GM18870 (cell line): ENCODE data around the gene TNFAIP8L1.
"Not testable (repeated sequence)": the region's sequence is repeated elsewhere in the genome, so short reads cannot be mapped to it uniquely, and the experiment has no call there.

Experiments
- ATAC-seq: cut with Tn5 transposase; IDR thresholded peaks from one replicate; pipeline ENCODE4 v1.9.1; 2021; ENCODE audit warnings: moderate library complexity; ENCODE audit not compliant: unreplicated experiment

Gene TNFAIP8L1

GRCh38 chr19:4638828-4639530 lies at the start of gene TNFAIP8L1:
TSS of gene TNFAIP8L1 (plus strand) at chr19:4639516. CDS start at chr19:4651870, 12,354 bp downstream.
- peak; percentile 68 for ATAC-seq

GRCh38 chr19:4589579-4590410 lies 49.5 kb upstream of the TNFAIP8L1 start:
- no peak for ATAC-seq

- no peak for ATAC-seq
Measured at GRCh38 chr19:4590559-4590958, 48.8 kb upstream of the TNFAIP8L1 start.

DNA sequence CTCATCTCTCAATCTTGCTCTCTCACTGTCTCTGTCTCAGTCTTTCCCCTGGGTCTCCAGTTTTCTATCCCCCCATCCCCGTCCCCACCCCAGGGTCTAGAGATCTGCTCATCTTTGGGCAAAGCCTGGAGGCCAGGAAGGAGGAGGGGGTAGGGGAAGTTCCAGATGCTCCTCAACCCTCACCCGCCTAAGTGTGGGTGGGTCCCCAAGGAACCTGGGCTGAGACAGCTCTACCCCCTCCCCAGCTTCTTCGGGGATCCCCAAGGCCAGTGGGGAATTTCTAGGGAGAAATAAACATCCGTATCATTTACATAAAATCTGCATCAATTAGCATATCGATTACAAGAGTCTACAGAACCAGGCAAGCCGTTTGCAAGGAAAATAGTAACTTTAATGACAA lies 48.0 kb upstream of the TNFAIP8L1 start:
- ATAC-seq = no peak

DNA sequence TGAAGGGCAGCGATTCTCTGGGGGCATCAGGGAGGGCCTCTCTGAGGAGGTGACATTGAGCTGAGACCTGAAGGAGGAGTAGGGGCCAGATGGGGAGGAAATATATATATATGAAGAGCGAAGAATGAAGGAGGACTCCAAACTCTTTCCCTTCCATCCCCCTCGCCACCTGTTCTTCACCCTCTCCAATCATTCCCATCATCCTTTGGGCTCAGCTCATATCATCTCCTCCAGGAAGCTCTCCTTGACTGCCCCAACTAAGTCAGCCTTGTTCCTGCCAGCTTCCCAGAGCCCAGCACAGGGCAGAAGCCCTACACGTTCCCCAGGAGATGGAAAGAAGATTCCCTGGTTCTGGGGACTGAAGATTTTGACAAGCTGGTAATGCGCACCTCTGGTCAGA lies 46.9 kb upstream of the TNFAIP8L1 start:
- no peak for ATAC-seq

GRCh38 chr19:4593409-4593851 lies 45.9 kb upstream of the TNFAIP8L1 start:
- no peak for ATAC-seq

- no peak for ATAC-seq
Measured at GRCh38 chr19:4594201-4594600, 45.1 kb upstream of the TNFAIP8L1 start.

GRCh38 chr19:4595158-4595557 lies 44.2 kb upstream of the TNFAIP8L1 start:
- ATAC-seq = not testable (repeated sequence)

DNA sequence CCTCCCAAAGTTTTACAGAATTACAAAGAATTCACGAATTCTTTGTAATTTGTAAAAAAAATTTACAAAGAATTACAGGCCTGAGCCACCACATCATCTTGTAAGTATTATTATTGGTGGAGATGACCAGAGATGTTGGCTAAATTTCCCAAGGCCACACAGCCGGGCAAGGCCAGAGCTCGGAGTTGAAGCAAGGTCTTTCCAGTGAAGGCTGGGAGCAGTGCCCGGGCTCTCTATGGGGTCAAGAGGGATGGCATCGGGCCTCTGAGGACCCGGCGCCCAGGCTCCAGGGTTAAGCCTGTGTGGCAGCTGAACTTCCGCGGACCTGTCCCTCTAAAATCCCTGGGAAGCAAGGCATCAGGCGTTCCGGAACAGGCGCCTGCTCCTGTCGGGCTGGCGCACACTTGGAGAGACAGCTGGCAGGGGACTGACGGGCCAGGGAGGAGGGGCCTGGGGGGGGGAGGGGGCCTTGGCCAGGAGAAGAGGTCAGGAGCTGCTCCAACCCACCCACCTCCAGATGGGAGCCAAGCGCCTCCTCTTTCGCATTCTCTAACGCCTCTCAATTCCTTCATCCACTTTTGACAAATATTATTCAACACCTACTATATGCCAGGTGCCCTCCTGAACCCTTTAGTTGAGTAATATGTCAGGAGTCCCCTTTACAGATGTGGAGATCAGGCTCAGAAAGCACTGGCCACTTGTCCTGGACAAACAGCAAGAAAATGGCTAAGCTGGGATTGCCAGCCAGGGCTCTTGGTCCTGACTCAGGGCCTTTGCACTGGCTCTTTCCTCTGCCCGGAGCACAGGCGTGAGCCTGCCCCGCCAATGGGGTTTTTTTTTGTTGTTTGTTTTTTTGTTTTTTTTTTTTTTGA lies 43.0 kb upstream of the TNFAIP8L1 start:
- ATAC-seq = no peak

- no peak for ATAC-seq
Measured at GRCh38 chr19:4597278-4597974, 41.9 kb upstream of the TNFAIP8L1 start.

DNA sequence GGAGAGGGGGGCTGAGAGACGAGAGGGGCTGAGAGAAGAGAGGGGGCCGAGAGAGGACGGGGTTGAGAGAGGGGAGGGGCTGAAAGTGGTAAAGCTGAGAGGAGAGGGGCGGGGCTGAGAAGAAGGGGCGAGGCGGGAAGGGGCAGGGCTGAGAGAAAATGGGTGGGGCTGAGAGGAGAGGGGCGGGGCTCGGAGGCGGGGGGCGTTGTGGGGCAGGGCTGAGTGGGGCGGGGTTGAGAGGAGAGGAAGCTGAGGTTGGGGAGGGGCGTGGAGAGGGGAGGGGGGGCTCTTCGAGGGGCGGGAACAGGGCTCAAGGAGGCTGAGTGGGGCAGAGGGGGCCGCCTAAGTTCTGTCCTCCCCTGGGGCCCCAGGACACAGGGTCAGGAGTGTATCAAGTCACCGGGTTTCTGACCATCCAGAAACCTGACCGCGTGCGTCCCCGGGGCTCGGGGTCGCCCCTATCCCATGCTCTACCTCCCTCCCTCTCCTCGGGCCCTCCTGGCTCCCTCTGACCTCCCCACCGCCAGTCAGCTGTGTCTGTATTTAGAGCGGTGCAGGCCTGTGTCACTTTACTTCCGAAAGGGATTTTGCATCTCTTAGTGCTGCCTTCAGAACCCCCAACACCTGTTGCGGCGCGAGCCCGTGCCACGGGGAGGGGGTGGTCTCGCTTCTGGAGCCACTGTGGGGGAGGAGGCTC lies 41.2 kb upstream of the TNFAIP8L1 start:
- no peak for ATAC-seq

DNA sequence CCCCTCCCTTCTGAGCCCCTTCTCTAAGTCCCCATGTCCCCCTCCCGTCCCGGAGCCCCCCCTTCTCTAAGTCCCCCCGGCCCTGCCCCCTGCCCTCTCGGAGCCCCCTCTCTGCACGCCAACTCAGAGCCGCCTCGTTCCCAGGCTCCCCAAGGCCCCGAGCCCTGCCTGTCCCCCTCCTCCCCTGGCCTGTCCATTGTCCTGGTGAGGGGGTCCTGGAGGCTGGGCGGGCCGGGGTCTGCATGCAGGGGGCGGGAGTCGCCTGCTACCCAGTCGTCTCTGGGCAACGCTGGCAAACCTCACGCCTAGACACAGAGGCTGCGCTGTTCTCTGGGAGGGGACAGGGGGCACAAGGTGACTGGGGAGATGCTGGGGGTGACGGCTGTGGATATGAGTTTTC lies 40.6 kb upstream of the TNFAIP8L1 start:
- no peak for ATAC-seq

- no peak for ATAC-seq
Measured at GRCh38 chr19:4600082-4600481, 39.2 kb upstream of the TNFAIP8L1 start.

DNA sequence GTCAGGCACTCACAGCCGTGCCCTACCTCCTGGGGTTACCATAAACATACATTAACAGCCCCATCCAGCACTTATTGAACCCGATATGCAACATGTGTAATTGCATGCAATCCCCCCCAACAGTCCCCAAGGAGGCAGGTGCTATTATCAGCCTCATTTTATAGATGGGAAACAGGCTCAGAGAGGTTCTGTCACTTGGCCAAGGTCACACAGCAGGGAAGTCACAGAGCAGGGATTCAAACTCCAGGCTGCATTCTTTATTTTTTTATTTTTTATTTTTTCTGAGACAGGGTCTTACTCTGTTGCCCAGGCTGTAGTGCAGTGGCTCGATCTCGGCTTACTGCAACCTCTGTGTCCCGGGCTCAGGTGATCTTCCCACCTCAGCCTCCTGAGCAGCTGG lies 38.4 kb upstream of the TNFAIP8L1 start:
- no peak for ATAC-seq

DNA sequence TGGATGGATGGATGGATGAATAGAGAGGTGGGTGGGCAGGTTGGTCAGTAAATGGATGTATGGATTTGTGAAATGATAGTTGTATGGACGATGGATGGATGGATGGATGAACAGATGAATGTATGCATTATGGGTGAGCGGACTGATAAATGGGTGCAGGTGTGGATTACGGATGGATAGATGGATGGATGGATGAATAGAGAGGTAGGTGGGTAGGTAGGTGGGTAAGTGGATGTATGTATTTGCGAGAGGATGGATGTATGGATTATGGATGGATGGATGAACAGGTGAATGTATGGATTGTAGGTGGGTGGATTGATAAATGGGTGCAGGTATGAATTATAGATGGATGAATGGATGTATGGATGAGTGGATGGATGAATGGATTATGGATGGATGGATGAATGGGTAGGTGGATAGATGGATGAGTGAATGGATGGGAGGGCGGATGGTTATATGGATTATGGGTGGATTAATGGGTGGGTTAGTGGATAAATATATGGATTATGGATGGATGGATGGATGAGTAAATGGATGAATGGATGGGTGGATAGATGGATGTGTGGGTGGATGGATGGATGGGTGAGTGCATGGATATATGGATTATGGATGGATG lies 37.0 kb upstream of the TNFAIP8L1 start:
- ATAC-seq = no peak

DNA sequence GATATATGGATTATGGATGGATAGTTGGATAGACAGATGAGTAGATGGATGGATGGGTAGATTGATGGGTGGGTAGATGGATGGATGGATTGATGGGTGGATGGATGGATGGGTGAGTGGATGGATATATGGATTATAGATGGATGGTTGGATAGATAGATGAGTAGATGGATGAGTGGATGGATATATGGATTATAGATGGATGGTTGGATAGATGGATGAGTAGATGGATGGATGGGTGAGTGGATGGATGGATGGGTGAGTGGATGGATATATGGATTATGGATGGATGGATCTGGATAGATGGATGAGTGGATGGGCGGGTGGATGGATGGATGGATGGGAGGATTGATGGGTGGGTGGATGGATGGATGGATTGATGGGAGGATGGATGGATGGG lies 36.4 kb upstream of the TNFAIP8L1 start:
- ATAC-seq = no peak

DNA sequence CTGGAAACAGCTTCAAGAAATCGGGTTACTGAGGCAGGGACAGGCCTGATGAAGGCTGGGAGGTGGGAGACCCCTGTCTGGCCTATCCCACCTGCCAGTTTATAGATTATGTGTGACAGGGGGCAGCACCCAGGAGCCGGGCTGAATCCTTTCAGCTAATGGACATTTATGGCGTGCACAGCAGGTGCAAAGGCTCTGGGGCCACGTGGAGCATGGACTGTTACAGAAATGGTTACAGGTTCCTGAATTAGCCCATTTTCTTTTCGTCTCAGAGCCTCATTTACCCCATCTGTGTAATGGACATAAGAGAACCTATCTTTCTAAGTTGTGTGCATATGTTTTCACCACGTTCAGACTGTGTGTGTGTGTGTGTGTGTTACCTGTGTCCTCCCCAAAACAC lies 34.4 kb upstream of the TNFAIP8L1 start:
- no peak for ATAC-seq

DNA sequence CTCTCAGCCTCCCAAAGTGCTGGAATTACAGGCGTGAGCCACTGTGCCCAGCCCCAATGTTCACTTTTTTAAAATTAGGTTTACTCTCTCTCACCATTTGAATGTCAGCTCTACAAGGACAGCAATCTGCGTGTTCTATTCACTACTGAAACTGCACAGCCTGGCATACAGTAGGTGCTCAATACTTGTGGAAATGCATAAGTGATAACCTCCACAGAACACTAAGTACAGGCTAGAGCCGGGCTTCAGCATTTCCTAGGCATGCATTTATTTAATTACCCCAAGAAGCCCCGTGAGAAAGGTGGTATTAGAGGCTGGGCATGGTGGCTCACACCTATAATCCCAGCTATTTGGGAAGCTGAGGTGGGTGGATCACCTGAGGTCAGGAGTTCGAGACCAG lies 33.1 kb upstream of the TNFAIP8L1 start:
- ATAC-seq = no peak

DNA sequence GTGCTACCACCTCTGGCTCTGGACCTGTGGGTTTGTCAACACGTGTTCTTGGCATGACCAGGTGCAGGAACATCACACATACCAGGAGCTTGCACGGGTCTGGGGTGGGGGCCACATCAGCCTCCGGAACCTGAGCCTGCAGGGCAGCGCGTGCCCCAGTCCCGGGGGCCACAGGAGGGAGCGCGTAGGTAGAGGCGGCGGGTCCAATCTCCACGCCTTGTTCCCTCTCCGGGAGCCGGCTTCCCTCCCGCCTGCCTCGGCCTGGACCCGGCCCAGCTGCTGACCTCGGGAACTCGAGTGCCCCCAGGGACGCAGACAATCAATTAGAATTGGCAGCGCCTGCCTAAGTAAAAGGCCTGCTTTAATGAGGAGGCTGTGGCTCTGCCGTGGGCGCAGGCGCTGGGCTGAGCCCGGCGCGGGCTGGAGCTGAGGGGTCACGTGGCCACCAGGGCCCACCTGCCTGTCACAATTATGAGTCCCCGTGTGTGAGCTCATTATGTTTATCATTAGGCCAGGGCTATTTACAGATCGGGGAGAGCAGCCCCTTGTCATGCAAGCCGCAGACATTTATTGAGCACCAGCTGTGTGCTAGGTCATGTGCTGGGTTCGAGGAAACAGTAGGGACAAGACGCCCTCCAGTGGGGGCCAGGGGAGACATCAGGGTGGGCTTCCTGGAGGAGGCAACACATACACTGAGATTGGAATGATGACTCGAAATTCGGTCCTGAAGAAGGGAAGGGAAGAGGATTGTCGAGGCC lies 32.2 kb upstream of the TNFAIP8L1 start:
- no peak for ATAC-seq
